GM18526 (cell line): ENCODE results near the gene TBXA2R.

Experiments used
- POLR2A ChIP-seq: IDR thresholded peaks from 3 replicates; pipeline ENCODE4 v1.6.1; 2011; ENCODE audit not compliant: insufficient read length; ENCODE audit errors: extremely low read depth

TBXA2R gene

DNA sequence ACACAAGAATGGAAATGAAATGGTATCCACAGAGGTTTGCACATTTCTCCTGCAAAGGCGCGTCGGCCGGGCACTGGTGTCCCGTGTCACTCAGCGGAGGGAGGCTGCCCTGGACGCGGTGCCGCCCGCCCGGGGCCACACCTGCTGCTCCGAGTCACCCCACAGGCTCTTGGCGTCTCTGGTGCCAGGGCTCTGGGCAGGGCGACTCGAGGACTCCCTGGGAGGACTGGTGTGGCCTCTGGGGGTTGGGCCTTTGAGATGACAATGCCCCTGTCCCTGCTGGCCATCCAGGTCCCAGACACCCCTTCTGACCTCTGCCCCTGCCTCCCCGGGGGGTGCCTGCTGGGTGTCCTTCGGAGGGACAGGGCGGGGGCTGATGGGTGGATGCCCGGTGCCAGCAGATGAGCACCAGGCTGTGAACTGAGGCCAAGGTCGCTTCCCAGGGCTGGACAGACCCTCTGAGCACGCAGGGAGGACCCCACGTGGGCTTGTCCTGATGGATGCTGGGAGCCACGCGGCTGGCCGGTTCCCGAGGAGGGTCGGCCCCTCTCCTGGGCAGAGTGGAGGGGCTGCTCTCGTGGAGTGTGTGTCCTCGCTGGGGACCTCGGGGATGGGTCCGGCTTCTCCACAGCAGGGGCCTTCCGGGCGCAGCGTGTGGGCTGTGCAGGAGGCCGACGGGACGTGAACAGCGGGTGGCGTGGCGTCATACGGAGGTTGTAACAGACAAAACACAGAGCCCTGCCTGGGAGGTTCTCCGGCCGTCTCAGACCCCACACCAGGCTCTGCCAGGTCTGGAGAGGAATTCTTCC lies 24.6 kb upstream of the TBXA2R start:
- no peak for TF ChIP-seq POLR2A

DNA sequence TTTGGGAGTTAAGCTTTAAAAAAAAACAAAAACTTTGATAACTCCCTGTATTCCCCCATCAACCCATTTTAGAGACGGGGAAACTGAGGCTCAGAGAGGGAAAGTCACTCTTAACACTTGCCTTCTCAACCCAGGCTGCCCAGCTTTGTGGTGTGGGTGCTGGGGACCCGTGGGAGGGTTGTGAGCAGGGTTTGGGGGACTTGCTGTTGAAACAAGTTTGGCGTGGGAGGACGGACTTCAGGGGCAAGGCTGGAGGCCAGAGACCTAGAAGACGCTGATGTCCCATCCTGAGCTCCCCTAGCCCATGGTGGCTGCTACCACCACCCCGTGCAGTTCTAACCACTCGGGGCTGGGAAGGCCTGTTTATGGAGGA lies 20.7 kb upstream of the TBXA2R start:
- TF ChIP-seq POLR2A, result no peak

DNA sequence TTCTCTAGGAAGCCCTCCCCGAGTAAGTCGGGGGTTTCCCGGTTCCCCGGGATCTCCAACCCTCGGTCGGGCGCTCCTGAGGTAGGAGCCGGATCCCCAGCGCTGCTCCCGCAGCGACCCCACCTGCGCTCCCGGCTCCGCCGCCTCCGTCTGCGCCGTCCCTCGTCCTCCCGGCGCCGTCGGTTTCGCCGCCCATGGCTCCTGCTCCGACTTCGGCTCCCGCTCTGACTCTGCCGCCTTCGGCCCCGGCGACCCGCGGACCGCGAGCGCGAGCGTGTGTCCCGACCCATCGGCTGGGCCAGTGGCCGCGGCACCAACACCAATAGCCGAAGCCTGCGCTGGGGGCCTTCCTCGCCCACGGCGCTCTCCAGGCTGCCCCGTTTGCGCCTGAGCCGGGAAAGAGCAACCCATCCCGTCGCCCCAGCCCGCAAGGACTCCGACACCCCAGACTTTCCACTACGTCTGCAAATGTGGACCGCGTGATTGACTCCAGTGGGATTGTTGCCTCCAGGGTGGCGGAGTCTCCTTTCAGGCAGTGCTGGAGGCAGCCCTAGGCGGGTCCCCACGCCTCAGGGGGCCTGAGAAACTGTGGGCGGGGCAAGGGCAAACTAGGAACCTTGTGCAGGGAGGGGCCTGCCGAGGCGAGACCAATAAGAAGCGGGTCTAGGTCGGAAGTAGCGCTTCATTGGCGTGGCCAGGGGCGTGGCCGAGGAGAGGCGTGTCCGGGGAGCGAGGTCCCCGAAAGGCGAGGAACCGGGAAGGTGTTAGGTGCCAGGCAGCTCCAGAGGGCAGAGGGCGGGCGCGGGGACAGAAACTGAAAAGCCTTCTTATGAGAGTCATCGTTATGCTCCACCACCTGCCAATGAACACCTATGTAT lies 20.0 kb upstream of the TBXA2R start, which contains the start of gene CACTIN:
CACTIN (minus strand) TSS at position 318 of the 878 bp plus-strand sequence; CDS start at position 290, 28 bp downstream.
- TF ChIP-seq POLR2A, result peak; percentile 93

DNA sequence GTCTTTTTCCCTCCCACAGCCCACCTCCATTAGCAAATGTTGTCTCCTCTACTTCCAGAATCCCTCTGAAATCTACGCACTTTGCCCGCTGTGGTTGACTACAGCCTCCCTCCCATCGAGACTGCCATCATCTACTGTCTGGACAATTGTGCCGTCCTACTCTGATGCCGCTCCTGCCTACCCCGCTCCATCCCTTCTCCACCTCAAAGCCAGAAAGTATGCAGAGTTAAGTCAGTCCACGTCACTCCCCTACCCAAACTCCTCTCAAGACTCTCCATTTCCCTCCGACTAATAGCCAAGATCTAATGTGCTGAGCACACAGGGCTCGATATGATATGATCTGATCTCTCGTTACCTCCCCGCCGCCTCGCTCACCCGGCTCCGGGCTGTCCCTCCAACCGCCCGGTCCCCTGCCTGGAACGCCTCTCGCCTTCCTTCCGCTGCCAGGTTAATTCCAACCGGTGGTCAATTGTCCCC lies 19.4 kb upstream of the TBXA2R start:
- TF ChIP-seq POLR2A, result no peak

DNA sequence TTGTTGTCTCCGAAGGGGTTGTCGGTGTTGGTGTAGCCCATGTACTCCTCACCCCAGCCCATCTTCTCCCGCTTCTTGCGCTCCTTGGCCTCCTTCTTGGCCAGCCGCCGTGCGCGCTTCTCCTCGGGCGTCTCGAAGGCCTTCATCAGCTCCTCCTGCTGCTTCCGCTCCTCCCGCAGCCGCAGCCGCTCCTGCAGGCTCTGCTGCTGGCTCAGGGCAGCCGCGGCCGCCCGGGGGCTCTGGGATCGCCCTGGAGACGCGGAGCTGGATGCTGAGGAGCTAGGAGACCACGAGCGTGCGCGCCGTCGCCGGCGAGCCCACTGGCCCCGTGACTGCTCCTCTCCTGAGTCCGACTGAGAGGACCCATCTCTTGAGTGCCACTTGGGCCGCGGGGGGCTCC lies 17.0 kb upstream of the TBXA2R start:
- no peak for TF ChIP-seq POLR2A

DNA sequence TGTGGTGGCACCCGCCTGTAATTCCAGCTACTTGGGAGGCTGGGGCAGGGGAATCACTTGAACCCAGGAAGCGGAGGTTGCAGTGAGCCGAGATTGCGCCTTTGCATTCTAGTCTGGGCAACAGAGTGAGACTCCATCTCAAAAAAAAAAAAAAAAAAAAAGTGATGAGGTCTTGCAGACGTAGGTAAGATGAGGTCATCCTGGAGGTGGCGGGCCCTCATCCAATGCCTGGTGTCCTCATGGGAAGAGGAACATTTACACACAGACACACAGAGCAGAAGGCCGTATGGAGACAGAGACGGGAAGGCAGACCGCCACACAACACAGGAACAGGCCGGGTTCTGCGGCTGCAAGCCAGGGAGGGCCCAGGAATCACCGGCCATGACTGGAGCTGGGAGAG lies 15.5 kb upstream of the TBXA2R start:
- no peak for TF ChIP-seq POLR2A

DNA sequence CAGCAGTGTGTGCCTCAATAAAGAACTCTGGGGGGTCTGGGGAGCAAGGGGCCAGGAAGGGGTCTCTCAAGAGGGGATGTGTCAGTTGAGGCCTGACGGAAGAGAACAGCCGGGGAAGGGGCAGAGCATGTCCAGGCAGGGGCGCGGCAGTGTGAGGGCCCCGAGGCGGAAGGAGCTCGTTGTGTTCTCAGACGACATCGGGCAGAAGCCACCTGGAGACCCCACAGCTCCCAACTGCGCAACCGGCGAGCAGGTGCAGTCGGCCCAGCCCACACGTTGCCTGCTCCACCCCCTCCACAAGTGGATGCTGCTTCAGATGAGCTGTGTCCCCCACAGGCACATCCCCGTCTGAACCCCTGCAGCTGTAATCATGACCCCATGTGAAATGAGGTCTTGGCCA lies 15.0 kb upstream of the TBXA2R start:
- no peak for TF ChIP-seq POLR2A

DNA sequence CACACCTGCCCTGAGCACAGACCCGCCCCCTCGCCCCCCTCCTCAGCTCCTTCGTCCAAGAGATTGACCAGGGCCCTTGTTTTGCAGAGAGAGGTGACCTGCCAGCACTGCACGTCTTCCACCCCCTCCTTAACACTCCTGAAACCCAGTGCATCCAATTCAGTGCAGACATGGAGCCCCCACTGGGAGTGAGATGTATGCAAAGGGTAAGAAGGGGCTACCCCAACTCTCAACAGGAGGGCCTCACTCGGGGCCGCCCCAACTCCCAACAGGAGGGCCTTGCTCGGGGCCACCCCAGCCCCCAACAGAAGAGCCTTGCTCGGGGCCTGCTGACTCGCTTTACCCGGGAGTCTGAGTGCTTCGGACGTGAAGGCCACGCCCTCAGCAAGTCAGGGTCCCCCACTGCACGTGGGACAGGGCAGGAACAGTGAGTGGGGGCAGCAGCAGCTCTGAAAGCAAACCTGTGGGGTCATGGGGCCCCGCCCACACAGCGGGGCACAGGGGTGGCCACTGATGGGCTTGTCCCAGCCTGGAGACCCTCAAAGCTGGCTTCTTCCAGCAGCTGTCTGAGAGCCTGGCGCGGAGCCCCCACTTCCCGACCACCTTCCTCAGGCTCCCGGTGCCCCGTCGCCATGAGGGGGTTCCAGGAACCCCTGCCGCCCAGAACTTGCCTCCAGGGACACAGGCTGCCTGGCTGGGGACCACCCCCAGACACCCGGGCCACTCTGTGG lies 14.3 kb upstream of the TBXA2R start:
- TF ChIP-seq POLR2A, result no peak

DNA sequence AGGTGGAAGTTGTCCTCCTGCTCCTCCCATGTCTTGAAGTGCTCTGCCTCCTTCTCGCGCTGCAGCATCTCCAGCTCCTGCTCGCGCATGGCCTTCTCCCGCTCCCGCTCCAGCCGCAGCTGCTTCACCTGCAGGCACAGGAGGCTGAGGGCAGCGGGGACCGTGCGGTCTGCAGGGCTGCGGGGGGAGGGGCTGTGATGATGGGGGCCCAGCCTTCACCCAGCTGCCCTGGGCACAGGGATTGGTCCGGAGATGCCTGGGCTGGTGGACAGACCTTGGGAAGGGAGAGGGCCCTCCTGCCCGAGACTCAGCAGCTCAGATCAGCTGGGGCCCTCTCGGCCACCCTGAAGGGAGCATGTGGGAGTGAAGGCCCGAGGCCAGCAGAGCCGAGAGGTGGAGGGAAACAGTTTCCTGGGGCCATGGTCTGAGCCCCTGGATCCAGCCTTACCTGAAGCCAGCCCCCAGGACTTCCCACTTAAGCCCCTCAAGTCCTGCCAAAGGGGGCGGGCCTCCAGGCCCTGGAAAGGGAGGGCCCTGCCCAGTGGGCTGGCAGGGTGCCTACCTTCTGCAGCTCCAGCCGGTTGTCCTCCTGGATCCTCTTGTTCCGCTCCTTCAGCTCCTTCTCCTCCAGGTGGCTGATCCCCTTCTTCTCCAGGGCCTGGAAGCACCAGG lies 13.6 kb upstream of the TBXA2R start:
- no peak for TF ChIP-seq POLR2A

DNA sequence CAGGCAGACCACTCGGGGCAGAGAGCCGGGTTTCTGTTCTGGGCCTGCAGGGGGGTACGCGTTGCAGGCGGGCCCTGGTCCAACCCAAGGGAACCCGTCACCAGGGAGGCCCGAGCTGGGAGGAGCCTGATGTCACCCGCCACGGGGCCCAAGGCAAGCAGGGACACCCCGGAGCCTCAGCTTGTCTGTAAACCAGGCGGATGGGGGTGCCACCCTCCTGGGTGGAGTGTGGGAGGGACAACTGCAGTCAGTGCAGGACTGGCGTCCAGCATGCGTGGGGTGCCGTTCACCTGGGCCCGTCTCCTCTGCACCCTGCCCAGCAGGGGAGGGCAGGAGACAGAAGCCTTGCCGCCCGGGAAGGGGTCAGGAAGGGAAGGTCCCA lies 12.9 kb upstream of the TBXA2R start:
- no peak for TF ChIP-seq POLR2A

DNA sequence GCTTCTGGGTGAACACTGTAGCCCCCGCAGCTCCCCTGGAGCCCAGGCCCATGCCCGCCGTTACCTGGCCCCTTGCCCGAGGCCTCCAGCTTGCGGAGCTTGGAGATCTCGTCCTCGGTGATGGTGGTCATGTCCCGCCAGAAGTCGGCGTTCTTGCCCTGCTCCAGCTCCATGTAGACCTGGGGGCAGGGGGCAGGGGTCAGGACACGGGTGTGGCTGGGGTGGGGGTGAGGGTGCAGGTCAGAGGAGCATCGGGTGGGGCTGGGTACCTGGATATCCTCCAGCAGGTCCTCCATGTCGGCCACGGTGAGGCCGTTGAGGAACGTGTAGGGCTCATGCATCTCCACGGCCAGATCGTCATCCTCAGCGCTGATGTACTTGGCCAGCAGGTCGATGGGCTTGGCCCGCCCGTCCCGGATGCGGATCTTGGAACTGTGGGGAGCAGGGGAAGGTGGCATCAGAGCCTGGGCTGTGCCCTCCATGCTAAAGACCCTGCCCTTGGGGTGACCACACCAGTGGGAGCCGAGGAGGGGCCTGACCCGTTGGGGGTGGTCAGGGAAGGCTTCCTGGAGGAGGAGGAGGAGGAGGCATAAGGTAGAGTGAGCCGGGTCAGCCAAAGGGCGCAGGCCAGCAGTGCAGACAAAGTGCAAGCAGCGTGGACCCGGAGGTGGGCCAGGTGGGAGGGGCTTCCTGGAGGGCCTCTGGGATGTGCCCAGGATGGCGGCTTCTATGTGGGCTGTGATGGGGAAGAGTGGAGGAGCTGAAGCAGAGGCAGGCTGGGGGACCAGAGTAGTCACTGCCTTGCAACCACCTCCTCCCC lies 12.3 kb upstream of the TBXA2R start:
- no peak for TF ChIP-seq POLR2A

DNA sequence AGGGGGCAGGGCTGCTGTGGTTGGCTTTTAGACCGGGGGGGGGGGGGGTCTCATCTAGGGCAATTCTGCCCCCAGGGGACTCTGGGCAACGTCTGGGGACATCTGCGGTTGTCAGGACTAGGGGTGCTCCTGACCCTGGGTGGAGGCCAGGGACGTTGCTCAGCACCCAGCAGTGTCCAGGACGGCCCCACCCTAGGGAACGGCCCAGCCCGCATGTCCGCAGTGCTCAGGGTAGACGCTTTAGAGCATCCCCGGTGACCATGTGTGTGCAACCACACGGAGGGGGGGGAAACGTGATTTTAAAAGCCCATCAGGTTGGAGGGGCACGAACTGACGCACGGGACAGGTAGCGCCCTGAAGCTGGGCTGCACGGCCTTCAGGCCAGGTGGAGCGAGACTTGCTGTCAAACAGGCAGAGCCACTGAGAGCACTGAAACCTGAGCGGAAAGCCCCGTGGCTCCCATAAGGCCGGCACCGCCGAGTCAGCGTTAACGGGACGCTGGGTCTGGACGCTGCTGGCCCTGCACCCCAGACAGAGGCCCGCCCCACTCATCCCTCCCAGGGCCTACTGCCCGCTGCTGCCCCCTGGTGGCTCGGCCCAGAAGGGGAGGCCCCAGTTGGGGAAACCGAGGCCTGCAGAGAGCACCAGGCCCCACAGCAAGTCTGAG lies 11.6 kb upstream of the TBXA2R start:
- no peak for TF ChIP-seq POLR2A

DNA sequence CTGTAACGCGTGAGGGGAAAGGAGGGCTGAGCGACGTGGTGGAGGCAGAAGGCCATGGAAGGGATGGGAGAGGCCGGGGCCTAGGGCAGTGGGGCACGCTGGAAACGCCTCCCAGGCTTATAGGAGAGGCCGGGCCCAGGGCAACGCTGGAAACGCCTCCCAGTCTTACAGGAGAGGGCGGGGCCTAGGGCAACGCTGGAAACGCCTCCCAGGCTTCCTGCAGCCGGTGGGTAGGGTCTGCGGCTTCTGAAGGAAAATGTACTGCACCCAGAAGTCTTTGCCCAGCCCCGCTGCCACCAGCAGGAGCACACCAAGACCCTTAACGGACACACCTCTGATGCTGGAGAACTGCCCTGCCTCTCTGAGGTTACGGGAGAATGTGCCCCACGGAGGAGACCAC lies 10.8 kb upstream of the TBXA2R start:
- no peak for TF ChIP-seq POLR2A
